Skeletal muscle satellite cell (primary cell): ENCODE measurements around the gene ZNF488. TPM values are rescaled to one million over a fixed set of nuclear protein-coding genes. Genes with fewer than 3 reads are reported as not detected.
"Not testable (repeated sequence)": the region's sequence is repeated elsewhere in the genome, so short reads cannot be mapped to it uniquely, and the experiment has no call there.

Source experiments
- H3K27me3 ChIP-seq: 2 replicates; pipeline ENCODE4 v1.7.0; 2013; ENCODE audit warnings: low read length; ENCODE audit not compliant: control insufficient read depth, insufficient read depth
- H3K36me3 ChIP-seq: 2 replicates; pipeline ENCODE4 v1.7.0; 2013; ENCODE audit warnings: mild to moderate bottlenecking, control low read depth, low read length; ENCODE audit not compliant: insufficient read depth
- H3K4me1 ChIP-seq: 2 replicates; pipeline ENCODE4 v1.7.0; 2013; ENCODE audit warnings: low read length; ENCODE audit not compliant: control insufficient read depth, insufficient read depth
- H3K4me2 ChIP-seq: 2 replicates; pipeline ENCODE4 v1.7.0; 2013; ENCODE audit warnings: mild to moderate bottlenecking, low read length
- H3K4me3 ChIP-seq: 2 replicates; pipeline ENCODE4 v1.7.0; 2013; ENCODE audit warnings: low read length
- H3K9ac ChIP-seq: 2 replicates; pipeline ENCODE4 v1.7.0; 2013; ENCODE audit warnings: mild to moderate bottlenecking, low read depth, low read length, moderate library complexity
- H3K9me3 ChIP-seq: replicated peaks from 2 replicates; pipeline ENCODE4 v1.7.0; 2013; ENCODE audit warnings: mild to moderate bottlenecking, control low read depth, low read length
- total RNA-seq: library from RNA; depleted of rRNA; stranded (reverse); fragments of >200 nt; gene quantifications from 2 replicates; pipeline ENCODE4 v1.2.3, GENCODE V29; 2012; rRNA removed

The ZNF488 gene, protein sequence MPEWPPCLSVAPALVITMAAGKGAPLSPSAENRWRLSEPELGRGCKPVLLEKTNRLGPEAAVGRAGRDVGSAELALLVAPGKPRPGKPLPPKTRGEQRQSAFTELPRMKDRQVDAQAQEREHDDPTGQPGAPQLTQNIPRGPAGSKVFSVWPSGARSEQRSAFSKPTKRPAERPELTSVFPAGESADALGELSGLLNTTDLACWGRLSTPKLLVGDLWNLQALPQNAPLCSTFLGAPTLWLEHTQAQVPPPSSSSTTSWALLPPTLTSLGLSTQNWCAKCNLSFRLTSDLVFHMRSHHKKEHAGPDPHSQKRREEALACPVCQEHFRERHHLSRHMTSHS
- total RNA-seq: under 0.01 TPM in 1 of 2 replicates, not detected in the other

DNA sequence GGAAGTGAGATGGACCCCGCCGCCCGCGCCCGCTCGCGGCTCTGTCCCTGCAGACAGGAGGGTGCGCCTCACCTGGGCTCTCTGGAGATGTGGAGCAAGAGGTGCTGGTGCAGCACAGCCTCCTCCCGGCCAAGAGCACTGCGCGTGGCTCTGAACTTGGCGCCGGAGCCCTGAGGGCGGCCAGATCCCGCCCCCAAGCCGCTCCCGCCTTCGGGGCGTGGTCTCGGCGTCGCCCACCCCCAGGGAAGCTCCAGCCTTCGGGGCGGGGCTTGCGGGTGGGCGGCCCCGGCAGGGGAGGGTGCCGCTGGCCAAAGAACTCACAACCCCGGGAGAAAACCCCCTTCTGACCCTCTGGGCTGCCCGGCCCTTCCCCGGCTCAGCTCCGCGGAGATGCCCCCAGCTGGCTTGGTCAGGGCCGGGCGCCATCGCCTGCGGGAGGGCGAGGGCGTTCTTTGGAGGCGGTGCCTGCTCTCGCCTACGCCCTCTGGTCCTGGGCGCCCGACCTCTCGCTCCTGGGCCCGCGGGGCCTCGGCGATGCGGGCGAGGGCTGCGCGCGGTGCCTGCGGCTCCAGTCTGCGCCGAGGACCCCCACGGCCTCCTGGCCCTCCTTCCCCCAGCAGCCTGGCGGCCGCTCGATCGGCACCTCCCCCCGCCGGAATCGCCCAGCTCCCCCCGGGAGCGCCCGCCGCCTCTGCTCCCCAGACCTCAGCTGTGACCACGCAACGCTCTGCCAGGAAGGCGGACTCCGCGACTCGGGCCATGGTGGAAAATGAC, at the start of gene ZNF488:
Gene ZNF488 (minus strand): TSS at position 146 of the 774 bp plus-strand sequence. CDS start 15,464 bp downstream, outside the sequence.
- Histone ChIP-seq H3K9me3 (no peaks in the 10 kb centered on the region), H3K4me1 (peaks cover 9% of the 10 kb centered on the region), H3K27me3 (peaks cover 49% of the 10 kb centered on the region), H3K4me3 (peak within 1 kb of the TSS; percentile 91), H3K36me3 (no peaks in the 10 kb centered on the region), H3K4me2 (peak within 1 kb of the TSS; percentile 96), H3K9ac (peak within 1 kb of the TSS; percentile 77)

DNA sequence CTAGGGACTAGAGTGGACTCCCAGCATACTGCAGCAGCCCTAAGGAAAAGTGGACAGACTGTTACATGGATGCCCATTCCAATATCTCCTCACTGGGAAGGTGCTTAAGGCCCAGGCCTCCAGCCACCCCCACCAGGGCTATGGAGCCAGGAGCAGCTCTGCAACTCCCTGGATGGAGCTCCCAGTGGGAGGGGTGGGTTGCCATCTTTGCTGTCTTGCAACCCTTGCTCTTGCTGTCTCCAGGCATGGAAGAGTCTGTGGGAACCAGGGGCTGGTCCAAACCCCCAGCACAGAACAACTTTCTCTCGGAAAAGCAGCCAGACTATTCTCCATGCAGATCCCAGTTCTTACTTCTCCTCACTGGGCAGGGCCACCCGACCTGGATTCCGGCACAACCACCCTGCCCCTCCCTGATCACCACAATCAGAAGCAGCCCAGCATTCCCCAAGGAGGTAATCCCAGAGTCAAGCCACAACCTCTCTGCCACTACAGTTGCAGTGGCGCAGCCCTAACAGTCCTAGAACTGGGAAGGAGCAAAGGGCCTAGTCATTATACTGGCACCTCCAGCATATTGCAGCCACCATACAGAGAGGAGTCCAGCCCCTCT, 41.8 kb upstream of the ZNF488 start:
- H3K4me2 ChIP-seq: no peak overlapping the region
- H3K4me1 ChIP-seq: no peaks in the 10 kb centered on the region
- no peak overlapping the region for H3K4me3 ChIP-seq
- peaks cover 21% of the 10 kb centered on the region for H3K27me3 ChIP-seq
- H3K36me3 ChIP-seq: no peaks in the 10 kb centered on the region
- no peaks in the 10 kb centered on the region for H3K9me3 ChIP-seq
- H3K9ac ChIP-seq: no peak overlapping the region

DNA sequence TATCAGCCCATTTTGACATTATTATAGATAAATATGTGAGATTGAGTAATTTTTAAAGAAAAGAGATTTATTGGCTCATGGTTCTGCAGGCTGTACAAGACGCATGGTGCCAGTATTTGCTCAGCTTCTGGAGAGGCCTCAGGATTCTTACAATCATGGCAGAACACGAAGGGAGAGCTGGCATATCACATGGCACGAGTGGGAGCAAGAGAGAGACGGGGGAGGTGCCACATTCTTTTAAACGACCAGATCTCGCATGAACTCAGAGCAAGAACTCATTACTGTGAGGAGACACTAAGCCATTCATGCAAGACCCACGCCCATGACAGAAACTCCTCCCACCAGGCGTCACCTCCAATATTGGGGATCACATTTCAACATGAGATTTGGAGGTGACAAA, 40.1 kb upstream of the ZNF488 start:
- H3K36me3 ChIP-seq: no peaks in the 10 kb centered on the region
- H3K4me2 ChIP-seq: no peak overlapping the region
- H3K9ac ChIP-seq: no peak overlapping the region
- H3K9me3 ChIP-seq: no peaks in the 10 kb centered on the region
- H3K4me1 ChIP-seq: no peaks in the 10 kb centered on the region
- H3K4me3 ChIP-seq: no peak overlapping the region
- H3K27me3 ChIP-seq: peaks cover 22% of the 10 kb centered on the region

DNA sequence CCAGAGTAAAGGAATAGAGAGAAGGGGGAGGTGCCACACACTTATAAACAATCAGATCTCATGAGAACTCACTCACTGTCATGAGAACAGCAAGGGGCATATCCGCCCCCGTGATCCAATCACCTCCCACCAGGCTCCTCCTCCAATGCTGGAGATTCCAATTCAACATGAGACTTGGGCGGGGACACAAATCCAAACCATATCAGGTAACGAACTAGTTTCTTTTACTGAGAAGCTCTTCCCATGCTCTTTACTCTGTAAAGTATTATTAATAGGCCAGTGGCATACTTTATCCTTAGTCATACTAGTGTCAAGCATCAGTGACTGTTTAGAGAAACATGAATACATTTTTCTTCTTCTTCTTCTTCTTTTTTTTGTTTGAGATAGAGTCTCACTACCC, 39.4 kb upstream of the ZNF488 start:
- H3K27me3 ChIP-seq: peaks cover 28% of the 10 kb centered on the region

DNA sequence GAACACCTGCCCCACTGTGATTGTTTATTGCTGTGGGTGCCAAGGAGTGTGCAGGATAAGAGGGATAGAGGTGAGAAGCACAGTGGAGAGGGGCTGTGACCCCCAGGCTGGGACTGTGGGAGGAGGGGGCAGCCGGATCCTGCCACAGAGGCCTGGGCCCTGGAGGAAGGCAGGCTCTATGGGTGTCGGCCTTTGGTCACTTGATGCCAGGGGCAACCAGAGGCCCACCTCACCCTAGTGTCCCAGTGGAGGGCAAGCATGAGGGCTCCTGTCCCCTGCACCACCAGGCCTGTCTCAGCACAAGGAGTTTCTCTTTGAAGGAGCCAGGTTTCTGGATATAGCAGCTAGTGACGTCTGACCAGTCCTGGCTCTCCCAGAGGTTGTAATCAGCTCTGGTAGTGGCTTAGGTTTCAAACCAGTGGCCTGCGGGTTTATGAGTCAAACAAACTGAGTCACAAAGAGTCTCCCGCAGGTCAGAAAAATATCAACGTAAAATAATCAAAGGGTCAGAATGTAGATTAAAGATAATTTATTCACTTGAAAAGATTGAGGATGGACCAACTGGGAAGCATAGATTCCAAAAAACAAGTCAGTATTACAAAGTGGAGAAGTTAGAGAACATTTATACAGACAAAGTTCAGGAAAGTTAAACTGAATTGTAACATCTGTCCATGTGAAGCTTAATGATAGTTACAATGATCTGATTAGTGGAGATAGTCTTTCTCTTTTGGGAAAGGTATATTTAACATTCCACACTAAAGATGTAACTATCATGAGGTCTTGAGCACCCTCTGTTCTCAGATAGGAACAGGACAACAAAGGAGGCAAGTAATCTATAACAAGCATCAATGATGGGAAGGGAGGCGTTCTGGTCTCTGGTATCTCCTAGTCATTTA, 37.2 kb upstream of the ZNF488 start:
- Histone ChIP-seq H3K9ac (no peak overlapping the region), H3K36me3 (no peaks in the 10 kb centered on the region), H3K4me3 (no peak overlapping the region), H3K27me3 (peaks cover 29% of the 10 kb centered on the region), H3K4me2 (no peak overlapping the region), H3K9me3 (no peaks in the 10 kb centered on the region), H3K4me1 (no peaks in the 10 kb centered on the region)

More for the DNA sequence above, 39.4 kb upstream of the ZNF488 start:
- H3K9me3 ChIP-seq: no peaks in the 10 kb centered on the region
- H3K36me3 ChIP-seq: no peaks in the 10 kb centered on the region
- no peak overlapping the region for H3K9ac ChIP-seq
- no peak overlapping the region for H3K4me2 ChIP-seq
- H3K4me1 ChIP-seq: no peaks in the 10 kb centered on the region
- H3K4me3 ChIP-seq: no peak overlapping the region

DNA sequence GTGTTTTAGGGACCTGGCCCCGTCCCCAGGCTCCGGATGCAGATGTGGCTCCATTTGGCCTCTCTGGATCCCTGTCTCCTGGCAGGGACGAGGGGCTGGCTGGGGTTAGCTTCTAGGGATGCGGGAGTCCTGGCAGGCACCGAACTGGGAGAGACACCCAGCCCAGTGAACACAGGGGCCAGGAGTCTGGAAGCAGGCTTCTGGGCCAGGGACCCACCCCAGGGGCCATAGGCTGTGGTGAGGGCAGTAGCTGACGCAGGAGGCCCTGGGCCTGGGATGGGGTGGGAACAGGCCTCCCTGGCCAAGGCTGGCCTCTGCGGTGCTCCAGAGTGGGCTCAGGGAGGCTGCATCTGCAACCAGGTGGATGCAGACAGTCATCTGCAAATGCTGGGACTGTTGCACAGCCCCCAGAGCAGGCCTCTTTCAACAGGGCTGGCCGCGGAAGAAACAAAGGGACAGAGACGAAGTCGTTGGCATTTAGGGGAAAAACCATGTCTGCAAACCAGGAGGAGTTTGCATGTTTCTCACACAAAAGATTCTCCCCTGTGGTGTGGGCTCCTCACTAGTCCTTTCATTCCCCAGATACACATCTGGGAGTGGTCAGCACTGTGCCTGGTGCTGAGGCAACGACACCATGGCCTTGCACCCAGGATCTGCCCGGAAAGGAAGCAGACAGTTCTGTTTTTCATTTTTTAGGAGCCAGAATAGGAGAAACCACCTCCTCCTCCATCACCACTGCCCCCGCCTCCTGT, 36.4 kb upstream of the ZNF488 start:
- Histone ChIP-seq H3K9ac (no peak overlapping the region), H3K4me3 (no peak overlapping the region), H3K27me3 (peaks cover 24% of the 10 kb centered on the region), H3K9me3 (no peaks in the 10 kb centered on the region), H3K36me3 (no peaks in the 10 kb centered on the region), H3K4me2 (no peak overlapping the region), H3K4me1 (no peaks in the 10 kb centered on the region)

DNA sequence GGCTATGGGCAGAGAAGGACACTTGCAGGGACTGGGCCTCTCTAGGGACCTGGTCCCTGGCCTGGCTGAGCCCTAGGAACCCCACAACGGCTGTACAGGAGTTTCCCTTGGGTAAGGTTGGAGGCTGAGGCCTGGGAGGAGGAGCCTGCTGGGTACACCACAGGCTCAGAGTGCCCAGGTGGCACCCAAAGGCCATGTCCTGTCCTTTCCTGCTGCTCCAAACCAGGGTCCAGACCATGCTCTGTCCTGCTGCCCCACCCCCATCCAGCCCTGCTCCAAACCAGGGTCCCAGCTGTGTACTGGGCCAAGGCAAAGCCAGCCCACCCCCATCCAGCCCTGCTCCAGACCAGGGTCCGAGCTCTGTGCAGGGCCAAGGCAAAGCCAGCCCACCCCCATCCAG, 35.3 kb upstream of the ZNF488 start:
- Histone ChIP-seq H3K9me3 (no peaks in the 10 kb centered on the region), H3K9ac (no peak overlapping the region), H3K4me3 (no peak overlapping the region), H3K36me3 (no peaks in the 10 kb centered on the region), H3K4me2 (no peak overlapping the region), H3K4me1 (no peaks in the 10 kb centered on the region), H3K27me3 (peaks cover 26% of the 10 kb centered on the region)

DNA sequence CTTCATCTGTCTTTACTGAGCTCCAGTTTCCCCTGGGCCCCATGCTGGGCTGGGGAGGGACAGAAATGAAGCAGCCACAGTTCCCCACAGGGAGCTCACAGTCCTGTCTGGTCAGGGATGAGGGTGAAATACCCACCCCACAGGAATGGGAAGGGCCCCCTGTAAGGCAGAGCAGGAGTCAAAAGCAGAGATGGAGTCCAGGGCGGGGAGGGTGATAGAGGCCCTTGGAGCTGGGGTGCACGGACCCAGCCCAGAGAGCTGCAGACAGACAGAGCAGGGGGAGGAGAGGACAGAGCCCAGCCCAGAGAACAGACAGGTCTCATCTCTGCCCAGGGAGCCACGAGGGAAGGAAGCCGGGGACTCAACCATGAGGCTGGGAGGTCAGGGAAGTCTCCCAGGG, 34.9 kb upstream of the ZNF488 start:
- no peaks in the 10 kb centered on the region for H3K36me3 ChIP-seq
- no peak overlapping the region for H3K4me3 ChIP-seq
- H3K4me1 ChIP-seq: no peaks in the 10 kb centered on the region
- H3K9ac ChIP-seq: no peak overlapping the region
- no peaks in the 10 kb centered on the region for H3K9me3 ChIP-seq
- H3K27me3 ChIP-seq: peaks cover 27% of the 10 kb centered on the region
- H3K4me2 ChIP-seq: no peak overlapping the region

DNA sequence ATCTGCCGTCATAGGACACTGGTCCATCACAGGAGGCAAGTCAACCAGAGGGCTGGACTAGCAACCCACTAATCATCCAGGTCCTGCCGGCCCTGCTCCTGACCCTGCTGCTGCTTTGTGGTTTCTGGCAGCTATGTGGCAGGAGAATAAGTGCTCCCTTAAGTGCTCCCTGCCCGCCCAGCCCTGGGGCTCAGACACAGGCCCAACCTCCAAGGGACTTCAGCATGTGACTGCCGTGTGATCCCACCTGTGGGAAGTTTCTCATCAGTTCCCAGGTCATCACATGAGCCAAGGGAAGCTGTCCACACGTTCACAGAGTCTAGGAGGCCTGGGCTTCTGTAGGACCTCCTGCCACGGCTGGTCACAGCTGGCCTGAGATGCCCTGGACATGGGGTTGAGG, 34.2 kb upstream of the ZNF488 start:
- H3K36me3 ChIP-seq: no peaks in the 10 kb centered on the region
- no peak overlapping the region for H3K9ac ChIP-seq
- H3K4me3 ChIP-seq: no peak overlapping the region
- H3K4me2 ChIP-seq: no peak overlapping the region
- no peaks in the 10 kb centered on the region for H3K4me1 ChIP-seq
- no peaks in the 10 kb centered on the region for H3K9me3 ChIP-seq
- H3K27me3 ChIP-seq: peaks cover 27% of the 10 kb centered on the region

DNA sequence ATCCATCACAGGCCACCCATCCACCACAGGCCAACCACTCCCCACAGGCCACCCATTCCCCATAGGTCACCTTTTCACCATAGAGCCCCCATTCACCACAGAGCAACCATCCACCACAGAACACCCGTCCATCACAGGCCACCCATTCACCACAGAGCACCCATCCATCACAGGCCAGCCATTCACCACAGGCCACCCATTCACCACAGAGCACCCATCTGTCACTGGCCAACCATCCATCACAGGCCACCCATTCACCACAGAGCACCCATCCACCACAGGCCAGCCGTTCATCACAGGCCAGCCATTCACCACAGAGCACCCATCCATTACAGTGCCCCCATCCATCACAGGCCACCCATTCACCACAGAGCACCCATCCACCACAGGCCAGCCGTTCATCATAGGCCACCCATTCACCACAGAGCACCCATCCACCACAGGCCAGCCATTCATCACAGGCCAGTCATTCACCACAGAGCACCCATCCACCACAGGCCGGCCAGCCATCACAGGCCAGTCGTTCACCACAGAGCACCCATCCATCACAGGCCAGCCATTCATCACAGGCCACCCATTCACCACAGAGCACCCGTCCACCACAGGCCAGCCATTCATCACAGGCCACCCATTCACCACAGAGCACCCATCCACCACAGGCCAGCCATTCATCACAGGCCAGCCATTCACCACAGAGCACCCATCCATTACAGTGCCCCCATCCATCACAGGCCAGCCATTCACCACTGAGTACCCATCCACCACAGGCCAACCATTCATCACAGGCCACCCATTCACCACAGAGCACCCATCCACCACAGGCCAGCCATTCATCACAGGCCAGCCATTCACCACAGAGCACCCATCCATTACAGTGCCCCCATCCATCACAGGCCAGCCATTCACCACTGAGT, 32.5 kb upstream of the ZNF488 start:
- H3K4me3 ChIP-seq, H3K9ac ChIP-seq, H3K4me1 ChIP-seq, H3K36me3 ChIP-seq, H3K9me3 ChIP-seq, H3K4me2 ChIP-seq: not testable (repeated sequence)
- peaks cover 22% of the 10 kb centered on the region for H3K27me3 ChIP-seq
